Stimulated activated naive CD8-positive, alpha-beta T cell treated with anti-CD3 and anti-CD28 coated beads, Interleukin-15, Interleukin-2, amounts not matched to agents 100 U/mL and 50 U/mL, for 24 hours (primary cell): Measurements from ENCODE around the gene KRT86.
"Not testable (repeated sequence)": the region's sequence is repeated elsewhere in the genome, so short reads cannot be mapped to it uniquely, and the experiment has no call there.

Experiments
- ATAC-seq: fragments of 150-1000 bp; cut with Tn5 transposase; one replicate; pipeline ENCODE4 v1.10.0; 2021
- DNase-seq: peaks from one replicate; pipeline ENCODE4 v3.0.0; 2021

Gene KRT86

GRCh38 chr12:52294803-52295202 lies 20.4 kb downstream of the KRT86 start:
- ATAC-seq: no peak
- DNase-seq: no peak

DNA sequence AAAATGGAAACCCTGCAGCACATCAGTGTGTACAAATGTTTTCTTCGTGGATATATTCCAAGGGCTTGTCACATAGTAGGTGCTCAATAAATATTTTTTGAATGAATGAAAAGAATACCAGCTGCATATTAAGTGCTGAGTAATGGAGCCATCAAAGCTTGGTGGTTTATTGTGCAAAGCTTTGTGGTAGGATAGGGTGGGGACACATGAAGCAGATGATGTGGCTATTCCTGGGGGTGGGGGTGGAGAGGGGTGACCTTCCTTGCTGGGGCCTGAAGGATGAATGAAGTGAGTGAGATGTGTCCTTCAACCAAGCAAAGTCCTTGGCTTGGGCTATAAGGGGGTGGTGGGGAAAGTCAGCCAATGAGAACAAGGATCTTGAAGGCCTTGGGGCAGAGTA lies 21.2 kb downstream of the KRT86 start:
- DNase-seq (no peak), ATAC-seq (no peak)

DNA sequence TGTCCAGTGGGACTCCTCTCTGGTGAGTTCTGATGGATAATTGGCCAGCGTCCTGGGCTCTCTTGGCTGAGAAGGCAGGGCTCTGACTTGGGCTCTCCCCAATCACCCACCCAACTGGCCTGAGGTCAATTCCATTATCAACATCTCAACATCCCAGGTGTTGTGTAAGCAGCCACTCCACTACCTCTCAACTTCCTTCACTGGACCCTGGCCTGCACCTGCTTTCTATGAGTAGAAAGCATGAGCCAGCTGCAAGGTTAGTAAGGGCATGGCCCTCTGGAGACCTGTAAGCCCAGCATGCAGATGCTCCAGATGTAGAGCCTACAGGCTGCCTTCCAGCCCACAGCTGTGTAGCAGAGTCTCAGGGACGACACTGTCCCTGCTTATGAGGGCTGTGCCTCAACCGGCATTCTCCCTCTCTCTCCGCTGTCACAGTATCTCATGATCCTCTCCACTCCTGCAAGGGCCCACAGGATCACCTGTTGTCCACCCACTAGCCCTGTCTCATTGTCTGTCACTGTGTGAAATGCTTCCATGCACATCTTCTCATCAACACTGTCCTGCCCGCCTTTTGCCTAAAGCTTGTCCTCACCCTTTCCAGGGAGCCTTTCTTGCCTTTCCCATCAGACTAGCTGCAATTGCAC lies 22.2 kb downstream of the KRT86 start:
- ATAC-seq (no peak), DNase-seq (no peak)

DNA sequence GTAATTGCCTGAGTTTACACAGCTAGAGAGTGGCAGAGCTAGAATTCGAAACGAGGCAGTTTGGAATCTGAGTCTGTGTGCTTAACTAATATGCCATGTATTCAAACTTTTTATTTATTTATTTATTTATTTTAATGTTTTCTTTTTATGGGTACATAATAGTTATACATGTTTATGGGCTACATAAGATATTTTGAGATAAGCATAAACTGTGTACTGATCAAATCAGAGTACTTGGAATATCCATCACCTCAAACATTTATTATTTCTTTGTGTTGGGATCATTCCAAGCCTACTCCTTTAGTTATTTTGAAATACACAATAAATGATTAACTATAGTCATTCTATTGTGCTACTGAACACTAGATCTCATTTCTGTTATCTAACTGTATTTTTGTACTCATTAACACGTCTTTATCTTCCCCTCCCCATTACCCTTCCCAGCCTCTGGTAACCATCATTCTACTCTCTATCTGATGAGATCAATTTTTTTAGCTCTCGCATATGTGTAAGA lies 24.3 kb downstream of the KRT86 start:
- ATAC-seq (no peak), DNase-seq (no peak)

GRCh38 chr12:52300796-52301691 lies 26.6 kb downstream of the KRT86 start:
- no peak for ATAC-seq

DNA sequence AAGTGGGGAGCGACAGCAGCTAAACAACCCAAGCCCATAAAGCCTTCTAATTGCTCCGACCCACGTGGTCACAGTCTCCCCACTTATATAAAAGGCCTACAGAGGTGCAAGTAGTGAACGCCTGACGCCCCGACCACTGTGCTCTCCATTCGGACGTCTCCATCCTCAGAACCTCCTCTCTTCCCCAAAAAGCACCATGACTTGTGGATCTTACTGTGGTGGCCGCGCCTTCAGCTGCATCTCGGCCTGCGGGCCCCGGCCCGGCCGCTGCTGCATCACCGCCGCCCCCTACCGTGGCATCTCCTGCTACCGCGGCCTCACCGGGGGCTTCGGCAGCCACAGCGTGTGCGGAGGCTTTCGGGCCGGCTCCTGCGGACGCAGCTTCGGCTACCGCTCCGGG lies 27.3 kb downstream of the KRT86 start:
- DNase-seq, ATAC-seq: not testable (repeated sequence)

More at GRCh38 chr12:52300796-52301691, 26.6 kb downstream of the KRT86 start:
- DNase-seq: no peak

- ATAC-seq, DNase-seq: not testable (repeated sequence)
Observed at GRCh38 chr12:52302242-52302914, 27.9 kb downstream of the KRT86 start.

DNA sequence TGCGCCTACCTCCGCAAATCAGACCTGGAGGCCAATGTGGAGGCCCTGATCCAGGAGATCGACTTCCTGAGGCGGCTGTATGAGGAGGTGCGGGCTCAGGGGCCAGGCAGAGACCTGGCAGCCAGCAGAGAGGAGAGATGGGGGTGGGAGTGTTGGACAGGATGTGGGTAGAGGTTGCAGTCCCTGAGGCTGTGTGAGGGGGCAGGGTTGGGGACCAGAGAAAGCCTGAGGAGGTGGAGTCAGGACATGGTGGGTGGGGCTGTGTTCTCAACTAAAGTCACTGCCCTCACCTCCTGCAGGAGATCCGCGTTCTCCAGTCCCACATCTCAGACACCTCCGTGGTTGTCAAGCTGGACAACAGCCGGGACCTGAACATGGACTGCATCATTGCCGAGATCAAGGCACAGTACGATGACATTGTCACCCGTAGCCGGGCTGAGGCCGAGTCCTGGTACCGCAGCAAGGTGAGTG lies 30.5 kb downstream of the KRT86 start:
- ATAC-seq (peak; percentile 45), DNase-seq (peak; percentile 24)

GRCh38 chr12:52305921-52306705 lies 31.7 kb downstream of the KRT86 start:
- DNase-seq (no peak), ATAC-seq (no peak)

GRCh38 chr12:52306731-52307130 lies 32.3 kb downstream of the KRT86 start:
- ATAC-seq (no peak), DNase-seq (no peak)

- DNase-seq: peak; percentile 65
- ATAC-seq: peak; percentile 82
Observed at GRCh38 chr12:52307836-52308805, 33.7 kb downstream of the KRT86 start.

DNA sequence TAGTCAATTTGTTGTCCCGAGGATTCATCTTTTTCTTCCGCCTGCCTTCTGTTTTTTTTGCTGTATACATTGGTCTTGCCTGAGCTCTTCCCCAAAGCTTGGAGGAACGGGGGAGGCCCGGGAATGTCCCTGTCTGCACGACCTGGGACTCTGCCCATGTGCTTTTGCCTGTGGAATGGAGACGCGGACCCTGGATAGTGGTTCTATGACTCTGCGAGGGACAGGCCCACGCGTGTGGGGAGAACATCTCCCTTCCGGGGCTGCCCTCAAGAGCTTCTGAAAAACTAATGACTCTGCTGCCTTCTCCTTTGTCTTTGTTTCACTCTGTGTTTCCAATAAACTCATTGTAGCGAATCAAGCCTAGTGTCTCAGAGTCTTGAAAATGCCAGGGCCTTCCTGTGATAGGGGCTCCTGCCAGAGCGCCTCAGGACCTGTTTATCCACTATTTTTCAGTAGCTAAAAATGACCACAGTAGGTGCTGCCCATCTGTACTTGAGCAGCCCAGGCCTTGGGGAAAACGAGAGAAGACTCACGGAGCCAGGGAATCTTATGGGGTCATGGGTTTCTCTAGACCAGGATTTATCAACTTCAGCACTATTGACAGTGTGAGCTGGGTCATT lies 34.5 kb downstream of the KRT86 start:
- ATAC-seq (no peak), DNase-seq (no peak)

- no peak for DNase-seq
- ATAC-seq: no peak
Observed at GRCh38 chr12:52310622-52311284, 36.3 kb downstream of the KRT86 start.

DNA sequence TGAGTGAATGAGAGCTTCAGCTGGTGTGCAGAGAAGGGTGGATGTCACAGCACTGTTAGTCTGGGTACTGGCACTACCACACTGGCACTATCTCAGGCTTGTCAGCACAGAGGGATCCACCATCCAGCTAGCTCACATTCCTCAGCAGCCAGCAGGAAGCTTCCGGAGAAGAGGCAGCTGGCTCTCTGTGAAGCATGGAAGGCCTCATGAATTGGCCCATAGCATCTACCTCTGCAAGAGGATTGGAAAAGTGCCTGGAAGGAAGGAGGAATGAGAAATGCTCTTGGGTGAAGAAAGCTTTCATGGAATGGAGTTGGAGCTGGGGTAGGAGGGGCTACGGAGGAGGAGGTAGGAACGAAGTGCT lies 36.8 kb downstream of the KRT86 start:
- DNase-seq (no peak), ATAC-seq (no peak)

DNA sequence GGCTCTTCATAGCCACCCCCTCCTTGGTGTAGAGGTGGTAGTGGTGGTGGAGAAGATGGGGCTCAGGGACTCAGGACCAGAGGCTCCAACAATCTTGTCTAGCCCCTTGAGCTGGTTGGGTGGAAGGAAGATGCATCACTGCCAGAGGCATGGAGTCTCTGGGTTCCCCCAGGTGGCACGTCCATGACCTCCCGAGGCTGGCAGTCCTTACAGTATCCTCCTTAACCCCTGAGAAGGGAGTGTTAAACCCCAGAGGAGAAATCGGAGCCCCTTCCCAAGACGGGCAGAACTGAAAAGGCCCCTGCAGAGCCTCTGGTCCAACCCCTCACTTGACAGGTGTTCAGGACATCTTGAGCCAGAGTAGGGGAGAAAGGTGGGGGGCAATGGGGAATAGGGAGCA lies 37.6 kb downstream of the KRT86 start:
- ATAC-seq: no peak
- no peak for DNase-seq

DNA sequence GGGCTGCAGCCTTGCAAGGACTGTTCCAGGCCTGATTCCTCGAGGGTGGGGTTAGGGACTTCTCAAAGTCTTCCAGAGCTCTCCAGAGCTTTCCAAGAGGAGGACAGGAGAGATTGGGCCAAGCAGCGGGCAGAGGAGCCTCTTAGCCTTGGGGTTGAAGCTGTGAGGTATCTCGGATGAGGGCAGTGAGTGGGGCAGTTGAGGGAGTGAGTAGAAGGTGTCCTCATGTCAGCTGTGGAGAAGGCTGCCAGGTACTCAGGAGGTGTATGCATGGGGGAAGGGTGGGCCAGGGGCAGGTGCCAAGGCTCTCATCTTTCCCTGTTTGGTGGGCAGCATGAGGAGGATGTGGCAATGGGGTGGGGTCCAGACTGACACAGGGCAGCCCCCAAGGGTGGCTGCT lies 39.0 kb downstream of the KRT86 start:
- ATAC-seq: no peak
- DNase-seq: no peak

DNA sequence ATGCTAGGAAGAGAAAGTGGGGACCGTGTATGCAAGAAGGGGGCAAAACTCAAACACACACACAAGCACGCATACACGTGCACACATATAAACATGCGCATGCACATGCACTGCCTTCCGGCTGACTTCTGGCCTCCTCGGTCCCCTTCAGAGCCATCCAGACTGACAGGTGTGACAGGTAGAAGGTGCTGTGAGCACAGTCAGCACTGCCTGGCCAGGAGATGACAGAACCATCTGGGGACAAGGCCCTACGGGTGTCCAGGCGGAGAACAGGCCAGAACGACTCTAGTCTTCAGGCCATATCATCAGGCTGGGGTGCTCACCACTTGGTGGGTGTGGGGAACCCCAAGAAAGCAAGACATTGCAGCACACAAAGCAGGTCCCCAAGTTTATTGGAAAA lies 39.5 kb downstream of the KRT86 start:
- DNase-seq: no peak
- no peak for ATAC-seq

GRCh38 chr12:52314511-52314910 lies 40.1 kb downstream of the KRT86 start:
- ATAC-seq: no peak
- DNase-seq: no peak

DNA sequence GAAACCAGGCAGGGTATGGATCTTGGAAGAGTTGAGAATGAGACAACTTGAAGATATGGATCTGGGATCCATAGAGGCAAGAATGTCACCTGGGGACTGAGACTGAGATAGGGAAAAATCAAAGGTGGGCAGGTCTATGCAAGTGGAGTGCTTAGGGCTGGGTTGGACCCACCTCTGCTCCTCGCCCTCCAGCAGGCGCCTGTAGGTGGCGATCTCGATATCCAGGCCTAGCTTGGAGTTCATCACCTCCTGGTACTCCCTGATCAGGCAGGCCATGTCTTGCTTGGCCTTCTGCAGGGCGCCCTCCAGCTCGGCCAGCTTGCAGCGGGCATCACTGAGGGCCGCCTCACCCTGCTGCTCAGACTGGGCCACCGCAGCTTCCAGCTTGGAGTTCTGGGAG lies 41.3 kb downstream of the KRT86 start:
- DNase-seq (peak; percentile 45), ATAC-seq (peak; percentile 50)

GRCh38 chr12:52316290-52316689 lies 41.8 kb downstream of the KRT86 start:
- ATAC-seq (no peak), DNase-seq (no peak)
